ENCODE results near the gene E2F2.

- no peak for TF ChIP-seq EZH2 (IDR thresholded peaks at IDR 0.05; ENCODE audit: borderline replicate concordance, low read length)
- TF ChIP-seq CTCF (IDR thresholded peaks at IDR 0.05; ENCODE audit: low read length): no peak
Observed at GRCh38 chr1:23515905-23516304, 15.1 kb downstream of the E2F2 start.
